NT2/D1 (cell line): ENCODE measurements around the gene PPP1R12B.
"Not testable (repeated sequence)": the region's sequence is repeated elsewhere in the genome, so short reads cannot be mapped to it uniquely, and the experiment has no call there.

ENCODE experiments used
- DNase-seq: peaks from one replicate; pipeline ENCODE4 v3.0.0-alpha.2; 2011; ENCODE audit warnings: low read depth, low spot score
- H3K27me3 ChIP-seq: 2 replicates; pipeline ENCODE4 v1.6.0; 2011; ENCODE audit warnings: mild to moderate bottlenecking; ENCODE audit not compliant: insufficient read length, insufficient read depth
- H3K36me3 ChIP-seq: 2 replicates; pipeline ENCODE4 v1.6.1; 2011; ENCODE audit warnings: mild to moderate bottlenecking, low read length, mixed read lengths; ENCODE audit not compliant: insufficient read depth, insufficient read length
- H3K4me1 ChIP-seq: 2 replicates; pipeline ENCODE4 v1.5.1; 2011; ENCODE audit not compliant: insufficient read depth, insufficient read length
- H3K4me3 ChIP-seq: 2 replicates; pipeline ENCODE4 v1.5.1; 2011; ENCODE audit warnings: low read depth; ENCODE audit not compliant: insufficient read length
- H3K9ac ChIP-seq: 2 replicates; pipeline ENCODE4 v1.6.0; 2011; ENCODE audit warnings: low read depth; ENCODE audit not compliant: insufficient read length
- H3K9me3 ChIP-seq: 2 replicates; pipeline ENCODE4 v1.5.1; 2011; ENCODE audit warnings: mild to moderate bottlenecking, low read length; ENCODE audit not compliant: insufficient read depth
- SUZ12 ChIP-seq: IDR thresholded peaks from 2 replicates; pipeline ENCODE4 v1.6.1; 2011; ENCODE audit not compliant: insufficient read length, insufficient read depth; ENCODE audit errors: extremely low read depth
- YY1 ChIP-seq: IDR thresholded peaks from 2 replicates; pipeline ENCODE4 v1.6.1; 2011; ENCODE audit not compliant: insufficient read length, insufficient read depth
- ZNF274 ChIP-seq: IDR thresholded peaks from 2 replicates; pipeline ENCODE4 v1.6.1; 2011; ENCODE audit warnings: mild to moderate bottlenecking, low read depth, low read length

Gene PPP1R12B

DNA sequence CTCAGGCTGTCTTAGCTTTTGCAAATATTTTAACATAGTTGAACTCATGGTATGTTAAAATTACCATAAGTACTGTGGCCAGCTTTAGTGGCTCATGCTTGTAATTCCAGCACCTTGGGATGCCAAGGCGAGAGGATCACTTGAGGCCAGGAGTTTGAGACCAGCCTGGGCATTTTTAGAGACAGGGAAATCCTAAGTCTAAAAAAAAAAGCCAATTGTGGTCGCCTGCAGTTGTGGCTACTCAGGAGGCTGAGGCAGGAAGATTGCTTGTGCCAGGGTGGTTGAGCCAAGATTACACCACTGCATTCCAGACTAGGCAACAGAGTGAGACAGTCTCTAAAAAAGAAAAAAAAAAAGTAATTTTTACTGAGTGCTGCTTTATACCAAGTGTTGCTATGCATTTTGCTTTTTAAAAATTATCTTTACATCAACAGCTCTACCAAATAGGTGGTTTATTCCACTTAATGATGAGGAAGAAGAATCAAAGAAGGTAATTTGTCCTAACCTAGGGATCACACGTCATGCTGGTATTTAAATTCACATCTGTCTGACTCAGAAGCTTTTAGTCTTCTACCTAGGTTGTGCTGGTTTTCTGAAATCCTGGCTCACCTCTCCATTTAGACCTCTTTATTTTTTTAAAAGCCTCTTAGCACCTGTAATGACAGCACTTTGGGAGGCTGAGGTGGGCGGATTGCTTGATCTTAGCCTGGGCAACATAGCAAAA lies 16.8 kb downstream of the PPP1R12B start:
- H3K27me3 ChIP-seq: no peaks in the 10 kb centered on the region
- TF ChIP-seq YY1: no peak
- no peak for TF ChIP-seq SUZ12
- no peak for TF ChIP-seq ZNF274
- no peaks in the 10 kb centered on the region for H3K4me1 ChIP-seq
- H3K4me3 ChIP-seq: no peak overlapping the region
- DNase-seq: no peak
- no peaks in the 10 kb centered on the region for H3K9me3 ChIP-seq
- no peak overlapping the region for H3K9ac ChIP-seq
- no peaks in the 10 kb centered on the region for H3K36me3 ChIP-seq

- Histone ChIP-seq H3K27me3 (no peaks in the 10 kb centered on the region), H3K36me3 (no peaks in the 10 kb centered on the region), H3K9me3 (no peaks in the 10 kb centered on the region), H3K4me1 (no peaks in the 10 kb centered on the region), H3K4me3 (no peak overlapping the region), H3K9ac (no peak overlapping the region)
- TF ChIP-seq SUZ12 (no peak), ZNF274 (no peak), YY1 (no peak)
- no peak for DNase-seq
Observed at GRCh38 chr1:202367271-202367670, 18.8 kb downstream of the PPP1R12B start.

DNA sequence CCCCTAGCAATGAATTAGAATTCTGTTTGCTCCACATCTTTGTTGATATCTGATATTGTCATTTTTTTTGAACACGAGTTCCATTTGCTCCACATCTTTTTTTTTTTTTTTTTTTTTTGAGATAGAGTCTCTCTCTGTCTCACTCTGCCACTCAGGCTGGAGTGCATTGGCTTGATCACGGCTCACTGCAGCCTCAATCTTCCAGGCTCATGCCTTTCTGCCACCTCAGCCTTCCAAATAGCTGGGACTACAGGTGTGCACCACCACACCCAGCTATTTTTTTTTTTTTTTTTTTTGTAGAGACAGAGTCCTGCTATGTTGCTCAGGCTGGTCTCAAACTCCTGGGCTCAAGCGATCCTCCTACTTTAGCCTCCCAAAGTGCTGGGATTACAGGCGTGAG lies 22.4 kb downstream of the PPP1R12B start:
- not testable (repeated sequence) for H3K36me3 ChIP-seq, H3K4me3 ChIP-seq, H3K9ac ChIP-seq, H3K4me1 ChIP-seq, H3K9me3 ChIP-seq, H3K27me3 ChIP-seq, DNase-seq

DNA sequence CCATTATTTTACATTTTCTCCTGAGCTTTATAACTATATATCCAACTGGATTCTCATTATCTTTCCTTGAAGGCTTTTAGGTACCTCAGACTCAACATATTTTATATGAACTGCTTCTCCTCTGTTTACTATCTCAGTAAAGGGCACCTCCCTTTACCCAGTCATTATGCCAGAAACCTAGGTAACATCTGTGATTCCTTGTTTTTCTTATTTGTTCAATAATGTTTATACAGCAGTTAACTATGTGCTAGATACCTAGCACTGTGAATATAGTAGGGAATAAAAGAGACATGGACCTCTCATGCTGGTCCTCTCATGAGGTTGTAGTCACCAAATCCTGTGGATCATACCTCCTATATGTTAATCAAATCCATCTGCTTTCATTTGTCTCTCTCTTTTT lies 25.6 kb downstream of the PPP1R12B start:
- no peak for TF ChIP-seq YY1
- no peak for TF ChIP-seq ZNF274
- TF ChIP-seq SUZ12: no peak
- Histone ChIP-seq H3K9ac (no peak overlapping the region), H3K4me1 (no peaks in the 10 kb centered on the region), H3K27me3 (no peaks in the 10 kb centered on the region), H3K36me3 (no peaks in the 10 kb centered on the region), H3K9me3 (no peaks in the 10 kb centered on the region), H3K4me3 (no peak overlapping the region)
- DNase-seq: no peak

DNA sequence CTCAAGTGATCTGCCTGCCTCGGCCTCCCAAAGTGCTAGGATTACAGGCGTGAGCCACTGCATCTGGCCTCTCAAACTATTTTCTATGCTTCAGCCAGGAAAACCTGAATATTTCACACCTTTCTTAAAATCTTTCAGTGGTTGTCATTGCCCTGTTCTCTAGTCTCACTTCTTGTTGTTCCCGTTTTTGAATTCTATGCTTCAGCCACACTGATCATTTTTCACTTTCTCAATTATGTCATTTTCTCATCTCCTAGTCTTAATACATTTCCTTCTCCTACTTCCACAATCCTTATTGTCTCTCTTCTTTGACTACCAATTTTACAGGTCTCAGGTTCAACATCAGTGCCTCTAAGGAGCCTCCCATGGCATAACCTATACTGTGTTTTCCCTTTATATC lies 26.7 kb downstream of the PPP1R12B start:
- DNase-seq, H3K4me3 ChIP-seq, H3K9me3 ChIP-seq, H3K4me1 ChIP-seq, H3K36me3 ChIP-seq, H3K27me3 ChIP-seq, H3K9ac ChIP-seq: not testable (repeated sequence)

GRCh38 chr1:202376247-202376646 lies 27.7 kb downstream of the PPP1R12B start:
- Histone ChIP-seq H3K36me3 (no peaks in the 10 kb centered on the region), H3K27me3 (no peaks in the 10 kb centered on the region), H3K9ac (no peak overlapping the region), H3K4me3 (no peak overlapping the region), H3K4me1 (no peaks in the 10 kb centered on the region), H3K9me3 (no peaks in the 10 kb centered on the region)
- TF ChIP-seq SUZ12 (no peak), YY1 (no peak), ZNF274 (no peak)
- DNase-seq: no peak

- H3K9me3 ChIP-seq, H3K9ac ChIP-seq, H3K4me3 ChIP-seq, H3K36me3 ChIP-seq, DNase-seq, H3K4me1 ChIP-seq, H3K27me3 ChIP-seq: not testable (repeated sequence)
Observed at GRCh38 chr1:202379884-202380529, 31.5 kb downstream of the PPP1R12B start.

GRCh38 chr1:202380535-202380934 lies 32.0 kb downstream of the PPP1R12B start:
- H3K36me3 ChIP-seq, H3K9ac ChIP-seq, H3K4me1 ChIP-seq, DNase-seq, H3K27me3 ChIP-seq, H3K4me3 ChIP-seq, H3K9me3 ChIP-seq: not testable (repeated sequence)

DNA sequence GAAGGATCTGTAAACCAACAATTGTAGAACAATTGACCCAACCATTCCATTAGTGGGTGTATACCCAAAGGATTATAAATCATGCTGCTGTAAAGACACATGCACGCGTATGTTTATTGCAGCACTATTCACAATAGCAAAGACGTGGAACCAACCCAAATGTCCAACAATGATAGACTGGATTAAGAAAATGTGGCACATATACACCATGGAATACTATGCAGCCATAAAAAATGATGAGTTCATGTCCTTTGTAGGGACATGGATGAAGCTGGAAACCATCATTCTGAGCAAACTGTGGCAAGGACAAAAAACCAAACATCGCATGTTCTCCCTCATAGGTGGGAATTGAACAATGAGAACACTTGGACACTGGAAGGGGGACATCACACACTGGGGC lies 33.4 kb downstream of the PPP1R12B start:
- H3K4me1 ChIP-seq, H3K4me3 ChIP-seq, H3K9ac ChIP-seq, H3K9me3 ChIP-seq, DNase-seq, H3K27me3 ChIP-seq, H3K36me3 ChIP-seq: not testable (repeated sequence)

- DNase-seq, H3K36me3 ChIP-seq, H3K9me3 ChIP-seq, H3K4me1 ChIP-seq, H3K4me3 ChIP-seq, H3K9ac ChIP-seq, H3K27me3 ChIP-seq: not testable (repeated sequence)
Observed at GRCh38 chr1:202395831-202396230, 47.3 kb downstream of the PPP1R12B start.
